Thyroid gland (tissue), 4 donors: ENCODE data around the gene NLRP2B.

Source experiments
- POLR2A ChIP-seq, 2 donors: fragments of 450-650 bp; IDR thresholded peaks; one replicate each; pipeline ENCODE4 v1.6.1; 2017; ENCODE audit warnings: antibody characterized with exemption in 2 of 2, mild to moderate bottlenecking in 2 of 2, moderate library complexity in 1 of 2
- TF ChIP-seq, protein P1 (sequence below), 6 experiments: fragments of 200-600 bp in 3 of 6; fragments of 450-650 bp in 3 of 6; sonication (generic) in 3 of 6; IDR thresholded peaks; one replicate each; pipeline ENCODE4 v1.5.1; 2016 to 2019; ENCODE audit warnings: antibody characterized with exemption in 6 of 6, mild to moderate bottlenecking in 2 of 6, inconsistent platforms in 1 of 6, moderate library complexity in 1 of 6

DNA sequence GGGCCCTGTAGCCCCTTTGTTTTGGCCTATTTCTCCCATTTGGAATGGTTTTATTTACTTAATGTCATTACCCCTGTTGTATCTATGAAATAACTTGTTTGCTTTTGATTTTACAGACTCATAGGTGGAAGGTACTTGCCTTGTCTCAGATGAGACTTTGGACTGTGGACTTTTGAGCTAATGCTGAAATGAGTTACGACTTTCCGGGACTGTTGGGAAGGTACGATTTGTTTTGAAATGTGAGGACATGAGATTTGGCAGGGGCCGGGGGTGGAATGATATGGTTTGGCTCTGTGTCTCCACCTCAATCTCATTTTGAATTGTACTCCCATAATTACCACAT is 39.4 kb downstream of the NLRP2B start:
- TF ChIP-seq, protein P1, sequence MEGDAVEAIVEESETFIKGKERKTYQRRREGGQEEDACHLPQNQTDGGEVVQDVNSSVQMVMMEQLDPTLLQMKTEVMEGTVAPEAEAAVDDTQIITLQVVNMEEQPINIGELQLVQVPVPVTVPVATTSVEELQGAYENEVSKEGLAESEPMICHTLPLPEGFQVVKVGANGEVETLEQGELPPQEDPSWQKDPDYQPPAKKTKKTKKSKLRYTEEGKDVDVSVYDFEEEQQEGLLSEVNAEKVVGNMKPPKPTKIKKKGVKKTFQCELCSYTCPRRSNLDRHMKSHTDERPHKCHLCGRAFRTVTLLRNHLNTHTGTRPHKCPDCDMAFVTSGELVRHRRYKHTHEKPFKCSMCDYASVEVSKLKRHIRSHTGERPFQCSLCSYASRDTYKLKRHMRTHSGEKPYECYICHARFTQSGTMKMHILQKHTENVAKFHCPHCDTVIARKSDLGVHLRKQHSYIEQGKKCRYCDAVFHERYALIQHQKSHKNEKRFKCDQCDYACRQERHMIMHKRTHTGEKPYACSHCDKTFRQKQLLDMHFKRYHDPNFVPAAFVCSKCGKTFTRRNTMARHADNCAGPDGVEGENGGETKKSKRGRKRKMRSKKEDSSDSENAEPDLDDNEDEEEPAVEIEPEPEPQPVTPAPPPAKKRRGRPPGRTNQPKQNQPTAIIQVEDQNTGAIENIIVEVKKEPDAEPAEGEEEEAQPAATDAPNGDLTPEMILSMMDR (IDR thresholded peaks at IDR 0.05), result no peak
- no peak for TF ChIP-seq POLR2A (IDR thresholded peaks at IDR 0.05)
